Fibroblast of skin of right biceps (primary cell): Measurements from ENCODE around the gene LDLRAD3.
A peak's percentile ranks its signal among the peaks of the same experiment; 100 is the strongest.

Experiments
- DNase-seq: peaks from one replicate; pipeline ENCODE4 v3.0.0-alpha.2; 2013

The LDLRAD3 gene

DNA sequence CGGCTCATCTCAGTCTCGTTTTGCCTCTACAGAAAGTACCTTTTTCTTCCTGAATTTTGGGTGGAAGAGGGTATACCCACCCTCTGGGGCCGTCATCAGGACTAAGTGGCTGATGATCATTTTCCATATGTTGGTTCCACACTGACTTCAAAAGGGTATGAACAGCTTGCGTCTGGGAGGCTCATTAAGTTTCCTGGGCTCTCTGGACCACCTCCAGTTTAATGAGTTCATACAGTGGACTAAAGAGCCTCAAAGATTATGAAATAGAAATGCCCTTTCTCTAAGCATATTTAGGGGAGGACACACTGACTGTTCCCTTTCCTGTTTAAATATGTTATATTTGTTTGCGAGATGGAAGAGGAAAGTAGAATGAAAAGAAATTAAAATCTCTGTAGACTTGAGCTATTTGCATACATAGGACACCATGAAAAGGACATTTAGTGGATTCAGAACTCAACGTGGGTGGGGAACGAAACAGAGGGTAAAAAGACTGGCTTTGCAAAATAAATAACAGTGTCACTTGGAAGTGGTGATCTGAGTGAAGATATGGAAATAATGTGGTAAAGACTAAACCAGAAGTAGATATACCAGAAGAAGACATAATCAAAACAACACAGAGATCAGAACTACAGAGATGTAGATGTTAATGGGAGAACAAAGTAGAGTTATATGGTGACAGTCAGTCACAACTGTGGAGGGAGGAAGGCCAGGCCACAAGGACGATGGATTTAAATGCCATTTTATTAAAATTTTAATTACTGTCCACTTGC lies 18.7 kb downstream of the LDLRAD3 start:
- DNase-seq, result no peak

- DNase-seq, result peak; percentile 56
These were observed 20.0 kb downstream of the LDLRAD3 start for GRCh38 chr11:35963911-35964310.

GRCh38 chr11:35964841-35965240 lies 21.0 kb downstream of the LDLRAD3 start:
- DNase-seq, result no peak

GRCh38 chr11:35967042-35967441 lies 23.2 kb downstream of the LDLRAD3 start:
- DNase-seq, result no peak

DNA sequence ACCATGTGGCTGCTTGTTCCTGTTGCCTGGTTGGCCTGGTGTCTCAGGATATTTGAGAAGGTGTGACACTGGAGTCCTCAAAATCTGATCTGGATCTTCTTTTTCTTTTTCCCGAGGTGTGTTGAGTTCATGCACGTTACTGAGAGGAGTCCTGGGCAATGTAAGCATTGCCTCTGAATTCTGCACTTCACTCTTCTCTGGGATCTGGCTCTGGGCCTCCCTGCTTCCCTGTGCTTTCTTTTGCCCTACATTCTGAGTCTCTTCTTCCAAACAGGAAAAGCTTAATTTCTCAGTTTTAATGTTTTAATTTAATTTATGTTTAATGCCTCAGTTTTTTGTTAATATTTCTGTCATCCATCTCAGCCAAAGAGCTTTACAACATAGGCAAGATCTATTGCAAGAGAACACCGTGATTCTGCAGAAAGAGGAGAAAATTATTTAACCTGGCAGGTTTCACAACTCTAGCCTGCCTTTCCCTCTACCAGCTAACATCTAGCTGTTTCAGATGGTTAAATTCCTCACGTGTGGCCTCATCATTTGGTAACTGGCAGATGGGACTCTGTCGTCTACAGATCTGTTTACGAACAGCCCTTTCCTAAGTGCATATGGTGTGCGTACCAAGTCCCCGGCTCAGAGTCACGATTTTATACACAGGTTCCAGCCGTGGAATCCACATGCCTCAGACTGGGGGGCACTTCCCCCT lies 24.7 kb downstream of the LDLRAD3 start:
- peak; percentile 26 for DNase-seq

DNA sequence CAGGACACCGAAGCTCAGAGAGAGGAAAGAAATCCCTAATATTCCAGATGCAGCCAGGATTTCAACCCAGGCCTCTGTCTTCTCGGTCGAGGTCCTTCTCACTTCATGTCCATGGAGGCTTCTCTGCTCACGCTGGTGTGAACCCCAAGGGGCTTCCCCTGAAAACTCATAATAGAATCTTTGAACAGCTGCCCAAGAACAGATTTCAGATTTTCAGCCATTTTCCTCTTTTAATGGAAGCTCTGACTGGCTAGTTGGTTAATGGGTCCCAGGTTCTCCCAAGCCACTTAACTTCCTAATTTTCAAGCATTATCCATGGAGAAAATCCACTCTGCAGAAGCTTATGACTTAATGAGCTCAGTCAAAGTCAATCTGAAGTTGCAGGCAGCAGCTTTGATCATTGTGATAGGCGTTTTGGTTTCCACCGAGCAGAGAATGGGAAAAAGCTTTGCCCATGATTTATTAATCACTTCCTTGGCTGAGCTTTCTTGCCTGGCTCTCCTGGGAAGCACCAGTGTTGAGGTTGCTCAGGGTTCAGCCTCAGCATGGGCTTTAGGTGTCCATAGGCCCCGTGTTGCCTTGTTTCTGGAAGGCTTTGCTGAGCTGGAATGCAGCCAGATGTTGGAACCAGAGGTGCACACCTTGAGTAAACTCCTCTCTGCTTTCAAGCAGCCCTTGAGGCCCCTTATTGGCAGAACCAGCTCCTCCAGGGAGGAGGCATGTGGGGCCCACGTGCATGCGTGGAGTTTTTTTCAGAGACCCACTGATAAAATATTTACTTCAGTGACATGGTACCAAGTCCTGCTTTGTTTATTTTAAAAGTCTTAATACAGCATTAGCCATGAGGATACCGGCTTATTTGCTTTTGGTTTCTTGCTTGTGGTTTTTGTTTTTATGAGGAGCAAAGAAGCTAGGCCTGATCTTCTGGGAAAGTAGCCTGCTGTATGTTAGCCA lies 25.5 kb downstream of the LDLRAD3 start:
- no peak for DNase-seq

DNA sequence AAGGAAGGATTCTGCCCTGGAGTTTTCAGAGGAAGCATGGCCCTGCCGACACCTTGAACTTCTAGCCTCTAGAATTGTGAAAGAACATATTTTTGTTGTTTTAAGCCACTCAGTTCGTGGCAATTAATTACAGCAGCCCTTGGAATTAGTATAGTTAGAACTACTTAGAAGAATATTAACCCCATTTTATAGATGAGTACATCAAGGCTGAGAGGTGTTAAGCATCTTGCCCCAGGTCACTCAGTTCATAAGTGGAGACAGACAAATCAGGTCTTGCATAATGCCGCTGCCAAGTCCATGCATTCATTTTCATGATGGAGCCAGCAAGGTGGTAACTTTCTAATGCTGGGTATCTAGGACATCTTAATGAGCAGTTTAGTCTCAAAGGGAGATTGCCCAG lies 26.6 kb downstream of the LDLRAD3 start:
- DNase-seq, result no peak

DNA sequence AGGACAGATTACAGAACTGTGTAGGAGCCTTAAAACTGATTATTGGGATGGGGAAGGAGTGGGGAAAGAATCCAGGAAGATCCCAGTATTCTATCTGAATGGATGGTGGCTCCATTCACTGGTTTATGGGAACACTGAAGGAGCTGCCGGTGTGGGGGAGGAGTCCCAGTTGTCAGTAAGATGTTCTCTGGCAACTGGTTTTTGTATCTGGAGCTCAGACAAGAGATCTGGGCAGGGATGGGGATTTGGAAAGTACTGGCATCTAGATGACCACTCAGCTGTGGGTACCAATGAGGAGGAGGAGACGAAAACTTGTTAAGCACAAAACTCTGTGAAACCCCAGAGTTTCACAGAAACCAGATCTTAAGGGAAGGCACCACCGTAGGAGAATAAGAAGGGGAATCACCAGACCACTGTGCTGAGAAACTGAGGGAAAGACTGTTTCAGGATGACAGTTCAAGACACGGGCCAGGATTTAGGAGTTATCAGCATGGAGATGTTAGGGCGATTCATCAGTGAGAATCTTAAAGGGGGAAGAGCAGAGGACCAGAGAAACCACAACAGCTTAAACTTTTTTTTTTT lies 28.1 kb downstream of the LDLRAD3 start:
- no peak for DNase-seq

GRCh38 chr11:35974882-35975589 lies 31.2 kb downstream of the LDLRAD3 start:
- no peak for DNase-seq

DNA sequence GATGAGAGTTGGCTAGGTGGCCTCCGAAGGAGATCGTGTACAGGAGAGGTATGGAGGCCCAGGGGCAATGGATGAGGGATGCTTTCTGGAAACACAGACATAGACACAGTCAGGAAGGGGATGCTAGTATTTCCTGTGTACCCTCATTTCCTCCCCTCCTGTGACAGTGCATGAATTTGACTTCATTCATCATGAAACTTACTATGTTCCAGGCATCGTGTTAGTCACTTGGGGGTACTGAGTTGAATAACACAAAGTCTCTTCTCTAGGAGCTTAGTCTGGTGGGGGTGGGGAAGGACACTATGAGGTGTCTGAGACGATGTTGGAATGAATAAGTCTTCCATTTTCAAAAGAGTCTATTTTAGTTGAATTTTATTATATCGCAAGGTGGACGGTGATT lies 32.6 kb downstream of the LDLRAD3 start:
- no peak for DNase-seq

GRCh38 chr11:35978183-35978582 lies 34.3 kb downstream of the LDLRAD3 start:
- no peak for DNase-seq

DNA sequence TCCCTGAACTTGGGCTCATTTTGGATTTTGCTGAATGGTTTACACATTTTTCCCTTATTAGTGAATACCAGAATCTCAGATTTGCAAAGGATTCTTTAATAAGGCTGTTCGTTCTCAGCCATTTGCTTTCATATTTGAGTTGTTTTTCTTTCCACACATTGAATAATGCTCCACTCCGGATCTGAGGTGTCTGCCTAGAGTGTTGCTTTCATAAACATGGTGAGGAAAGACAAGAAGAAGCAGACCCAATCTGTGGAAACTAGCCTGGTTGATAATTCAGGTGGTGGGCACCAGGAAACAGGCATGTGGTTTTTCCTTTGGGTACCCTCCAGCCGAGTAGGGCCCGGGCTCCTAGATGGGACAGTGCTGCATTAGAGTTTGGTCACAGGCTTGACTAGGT lies 35.0 kb downstream of the LDLRAD3 start:
- no peak for DNase-seq

- DNase-seq, result no peak
These were observed 37.0 kb downstream of the LDLRAD3 start for GRCh38 chr11:35980686-35981390.

- DNase-seq, result no peak
These were observed 37.7 kb downstream of the LDLRAD3 start for GRCh38 chr11:35981581-35981980.

DNA sequence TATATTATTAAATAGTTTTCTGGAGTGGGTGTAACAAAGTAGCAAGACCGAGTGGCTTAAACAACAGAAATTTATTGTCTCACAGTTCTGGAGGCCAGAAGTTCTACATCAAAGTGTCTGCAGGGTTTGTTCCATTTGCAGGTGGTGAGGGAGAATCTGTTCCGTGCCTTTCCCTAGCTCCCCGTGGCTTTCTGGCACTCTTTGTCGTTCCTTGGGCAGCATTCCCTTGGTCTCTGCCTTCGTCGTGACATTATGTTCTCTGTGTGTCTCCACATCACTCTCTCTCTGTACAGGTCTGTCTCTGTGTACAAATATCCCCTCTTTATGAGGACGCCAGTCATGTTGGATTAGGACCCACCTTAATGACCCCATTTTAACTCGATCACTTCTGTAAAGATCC lies 38.2 kb downstream of the LDLRAD3 start:
- no peak for DNase-seq

DNA sequence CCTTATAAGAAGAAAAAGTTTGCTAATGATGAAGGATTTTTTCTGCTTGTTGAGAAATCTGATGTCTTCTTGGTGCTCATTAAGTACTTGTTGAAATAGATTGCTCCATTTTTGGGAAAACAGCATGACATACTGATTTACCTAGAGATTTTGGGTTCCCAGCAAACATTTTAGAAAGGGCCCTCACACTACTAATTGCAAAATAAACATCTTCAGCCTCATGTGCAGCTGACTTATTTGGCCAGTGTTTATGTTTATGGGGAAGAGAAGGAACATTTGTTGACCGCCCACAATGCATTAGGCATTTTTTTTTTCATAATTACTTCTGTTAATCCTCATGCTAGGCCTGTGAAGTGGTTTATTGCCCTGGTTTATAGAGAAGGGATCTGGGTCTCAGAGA lies 40.1 kb downstream of the LDLRAD3 start:
- DNase-seq, result no peak

GRCh38 chr11:35986947-35987346 lies 43.1 kb downstream of the LDLRAD3 start:
- no peak for DNase-seq

- DNase-seq, result no peak
These were observed 46.3 kb downstream of the LDLRAD3 start for GRCh38 chr11:35990170-35990569.

GRCh38 chr11:35990816-35991215 lies 47.0 kb downstream of the LDLRAD3 start:
- DNase-seq, result no peak

- DNase-seq, result no peak
These were observed 48.7 kb downstream of the LDLRAD3 start for GRCh38 chr11:35992548-35992947.

GRCh38 chr11:35994421-35994820 lies 50.6 kb downstream of the LDLRAD3 start:
- DNase-seq, result no peak
